Calu3 (cell line): Measurements from ENCODE around the gene PPP2R5B. TPM values are rescaled to one million over a fixed set of nuclear protein-coding genes. Genes with fewer than 3 reads are reported as not detected.

ENCODE experiments used
- BruUV-seq: library from RNA; stranded (reverse); fragments of 400-500 nt; replicated peaks from 2 replicates; lab custom pipeline; 2021; lab: Mats Ljungman, UMichigan
- CTCF ChIA-PET: fragments of 300-600 bp; sonication (Branson Sonifier 250); formaldehyde crosslinking; loops from one replicate; lab custom pipeline; 2022; ENCODE audit warnings: antibody characterized with exemption; lab: Charles Lee
- DNase-seq: peaks from one replicate; pipeline ENCODE4 v3.0.0; 2022
- H3K27ac Mint-ChIP-seq: one replicate; pipeline ENCODE4 v1.8.0; 2022; ENCODE audit warnings: mixed read lengths; ENCODE audit not compliant: unreplicated experiment
- H3K27me3 Mint-ChIP-seq: one replicate; pipeline ENCODE4 v1.8.0; 2022; ENCODE audit warnings: mixed read lengths; ENCODE audit not compliant: unreplicated experiment
- H3K36me3 Mint-ChIP-seq: one replicate; pipeline ENCODE4 v1.8.0; 2022; ENCODE audit warnings: mild to moderate bottlenecking, moderate library complexity, mixed read lengths; ENCODE audit not compliant: insufficient read depth, unreplicated experiment
- H3K4me1 Mint-ChIP-seq: one replicate; pipeline ENCODE4 v1.8.0; 2022; ENCODE audit warnings: mild to moderate bottlenecking, low read depth, mixed read lengths; ENCODE audit not compliant: unreplicated experiment
- H3K4me3 Mint-ChIP-seq: one replicate; pipeline ENCODE4 v1.8.0; 2022; ENCODE audit warnings: mild to moderate bottlenecking, low read depth, moderate library complexity, mixed read lengths; ENCODE audit not compliant: unreplicated experiment
- H3K9me3 Mint-ChIP-seq: one replicate; pipeline ENCODE4 v1.8.0; 2022; ENCODE audit warnings: low read depth, mixed read lengths; ENCODE audit not compliant: unreplicated experiment
- CTCF ChIP-seq: fragments of 200-600 bp; IDR thresholded peaks from one replicate; pipeline ENCODE4 v1.8.0; 2022; ENCODE audit warnings: antibody characterized with exemption; ENCODE audit not compliant: unreplicated experiment
- intact Hi-C: fragments of 100-400 bp; cut with micrococcal nuclease; formaldehyde crosslinking; loops from one replicate; pipeline ENCODE4 v1.10.0; 2022; ENCODE audit not compliant: unreplicated experiment
- total RNA-seq: library from RNA; stranded (reverse); gene quantifications from 2 replicates; pipeline ENCODE4 v1.2.3, GENCODE V29; 2022

The PPP2R5B gene
- total RNA-seq, 1 experiment from 2014 or later = 12.2 TPM

- CTCF ChIA-PET = interaction anchor here (0.6 kb wide), 1 partner anchor 66 kb away, joined by 3 read pairs; no protein-coding TSS in a partner anchor
- Mint-ChIP-seq H3K9me3 (no peaks in the 10 kb centered on the region), H3K27me3 (no peaks in the 10 kb centered on the region), H3K36me3 (peaks cover 20% of the 10 kb centered on the region), H3K27ac (no peak overlapping the region), H3K4me3 (no peak overlapping the region), H3K4me1 (peaks cover 8% of the 10 kb centered on the region)
- DNase-seq = no peak
- TF ChIP-seq CTCF = no peak
- no TSS peak for BruUV-seq
- intact Hi-C loops = no loop called here
Observed at GRCh38 chr11:64926689-64927088, 2.2 kb downstream of the PPP2R5B start.

GRCh38 chr11:64928957-64929356 is 4.5 kb downstream of the PPP2R5B start:
- H3K4me3 Mint-ChIP-seq = no peak overlapping the region
- H3K27me3 Mint-ChIP-seq = no peaks in the 10 kb centered on the region
- BruUV-seq = no TSS peak
- H3K9me3 Mint-ChIP-seq = no peaks in the 10 kb centered on the region
- H3K27ac Mint-ChIP-seq = no peak overlapping the region
- no peak for TF ChIP-seq CTCF
- DNase-seq = no peak
- H3K36me3 Mint-ChIP-seq = peaks cover 18% of the 10 kb centered on the region
- H3K4me1 Mint-ChIP-seq = peaks cover 7% of the 10 kb centered on the region
- CTCF ChIA-PET = interaction anchor here (0.8 kb wide), 1 partner anchor 31 kb away, joined by 3 read pairs; no protein-coding TSS in a partner anchor
- intact Hi-C loops = no loop called here

- BruUV-seq = no TSS peak
- DNase-seq = no peak
- Mint-ChIP-seq H3K4me3 (no peak overlapping the region), H3K27me3 (no peaks in the 10 kb centered on the region), H3K9me3 (no peaks in the 10 kb centered on the region), H3K36me3 (peaks cover 12% of the 10 kb centered on the region), H3K4me1 (peaks cover under 1% of the 10 kb centered on the region), H3K27ac (no peak overlapping the region)
- TF ChIP-seq CTCF = no peak
- CTCF ChIA-PET = no interaction called here
- intact Hi-C loops = no loop called here
Observed at GRCh38 chr11:64929625-64930024, 5.1 kb downstream of the PPP2R5B start.

GRCh38 chr11:64930340-64930739 is 5.9 kb downstream of the PPP2R5B start:
- Mint-ChIP-seq H3K9me3 (no peaks in the 10 kb centered on the region), H3K27ac (no peak overlapping the region), H3K4me3 (no peak overlapping the region), H3K4me1 (no peaks in the 10 kb centered on the region), H3K36me3 (peaks cover 5% of the 10 kb centered on the region), H3K27me3 (no peaks in the 10 kb centered on the region)
- BruUV-seq = no TSS peak
- no peak for DNase-seq
- no peak for TF ChIP-seq CTCF
- intact Hi-C loops = no loop called here
- CTCF ChIA-PET = no interaction called here
